HepG2 (cell line): Measurements from ENCODE around the gene ARL16. TPM values are rescaled to one million over a fixed set of nuclear protein-coding genes. Genes with fewer than 3 reads are reported as not detected.

ENCODE experiments used
- GMEB1 ChIP-seq: sonication (generic); formaldehyde crosslinking; IDR thresholded peaks from 2 replicates; pipeline ENCODE4 v1.5.1; 2020; ENCODE audit warnings: missing genetic modification reagents, mild to moderate bottlenecking, borderline replicate concordance
- MEF2D ChIP-seq: sonication (generic); formaldehyde crosslinking; IDR thresholded peaks from 2 replicates; pipeline ENCODE4 v1.5.1; 2020; ENCODE audit warnings: mild to moderate bottlenecking, missing genetic modification reagents
- NFKBIZ ChIP-seq: IDR thresholded peaks from 2 replicates; pipeline ENCODE4 v1.6.1; 2018; ENCODE audit warnings: missing genetic modification reagents, missing compliant biosample characterization
- REL ChIP-seq: sonication (generic); formaldehyde crosslinking; conservative IDR thresholded peaks from 2 replicates; pipeline ENCODE4 v1.8.0; 2022; ENCODE audit warnings: mild to moderate bottlenecking, missing genetic modification reagents, moderate library complexity
- SMAD3 ChIP-seq: sonication (generic); formaldehyde crosslinking; IDR thresholded peaks from 2 replicates; pipeline ENCODE4 v1.4.0; 2020; ENCODE audit warnings: missing genetic modification reagents
- SOX6 ChIP-seq, 2 experiments: fragments of 450-650 bp in 1 of 2; sonication (generic) in 1 of 2; formaldehyde crosslinking in 1 of 2; IDR thresholded peaks; 2 replicates each; pipeline versions ENCODE4 v1.4.0 to v1.6.1; 2017 to 2020; ENCODE audit warnings: antibody characterized with exemption in 1 of 2, mild to moderate bottlenecking in 1 of 2, missing genetic modification reagents in 1 of 2
- SP1 ChIP-seq, 2 experiments: fragments of 450-650 bp in 1 of 2; sonication (generic) in 1 of 2; formaldehyde crosslinking in 1 of 2; IDR thresholded peaks; 2 replicates each; pipeline versions ENCODE4 v1.4.0 to v1.6.1; 2016 to 2020; ENCODE audit warnings: missing genetic modification reagents in 1 of 2
- SRF ChIP-seq: IDR thresholded peaks from 2 replicates; pipeline ENCODE4 v1.6.1; 2011; ENCODE audit warnings: mild to moderate bottlenecking, low read depth, low read length, moderate library complexity
- TFE3 ChIP-seq: IDR thresholded peaks from 2 replicates; pipeline ENCODE4 v1.6.1; 2016
- TRAFD1 ChIP-seq: sonication (generic); formaldehyde crosslinking; IDR thresholded peaks from 2 replicates; pipeline ENCODE4 v1.5.1; 2020; ENCODE audit warnings: missing genetic modification reagents, mild to moderate bottlenecking, borderline replicate concordance
- YY1 ChIP-seq: IDR thresholded peaks from 2 replicates; pipeline ENCODE4 v1.6.1; 2011; ENCODE audit warnings: low read length, low read depth, moderate library complexity, mild to moderate bottlenecking; ENCODE audit not compliant: insufficient read depth, insufficient replicate concordance
- ZKSCAN8 ChIP-seq: IDR thresholded peaks from 2 replicates; pipeline ENCODE4 v1.6.1; 2016; ENCODE audit warnings: borderline replicate concordance, missing genetic modification reagents, missing compliant biosample characterization
- ZMYM2 ChIP-seq: sonication (generic); formaldehyde crosslinking; IDR thresholded peaks from 2 replicates; pipeline ENCODE4 v1.8.0; 2022; ENCODE audit warnings: mild to moderate bottlenecking, missing genetic modification reagents
- ZNF230 ChIP-seq: sonication (generic); formaldehyde crosslinking; IDR thresholded peaks from 2 replicates; pipeline ENCODE4 v1.4.0; 2020; ENCODE audit warnings: mild to moderate bottlenecking, missing genetic modification reagents
- ZNF329 ChIP-seq: sonication (generic); formaldehyde crosslinking; IDR thresholded peaks from 2 replicates; pipeline ENCODE4 v1.9.0; 2021; ENCODE audit warnings: low read depth, mild to moderate bottlenecking, missing genetic modification reagents
- ZNF33B ChIP-seq: sonication (generic); formaldehyde crosslinking; IDR thresholded peaks from 2 replicates; pipeline ENCODE4 v1.5.1; 2020; ENCODE audit warnings: mild to moderate bottlenecking, missing genetic modification reagents
- ZNF354B ChIP-seq: sonication (generic); formaldehyde crosslinking; IDR thresholded peaks from 2 replicates; pipeline ENCODE4 v1.8.0; 2022; ENCODE audit warnings: mild to moderate bottlenecking, missing genetic modification reagents
- ZNF605 ChIP-seq: sonication (generic); formaldehyde crosslinking; IDR thresholded peaks from 2 replicates; pipeline ENCODE4 v1.8.0; 2022; ENCODE audit warnings: mild to moderate bottlenecking, missing genetic modification reagents
- ZNF615 ChIP-seq: sonication (generic); formaldehyde crosslinking; IDR thresholded peaks from 2 replicates; pipeline ENCODE4 v1.5.0; 2020; ENCODE audit warnings: mild to moderate bottlenecking, missing genetic modification reagents, borderline replicate concordance
- ZNF879 ChIP-seq: sonication (generic); formaldehyde crosslinking; IDR thresholded peaks from 2 replicates; pipeline ENCODE4 v1.8.1; 2023; ENCODE audit warnings: missing genetic modification reagents
- polyA plus RNA-seq, 8 experiments: library from polyadenylated mRNA; depleted of rRNA in 3 of 8; stranded (reverse) in 7 of 8; unstranded in 1 of 8; fragments of >200 nt; fragmentation: Illumina TruSeq in 4 of 8; extraction: Trizol in 4 of 8; gene quantifications; 2 replicates each; pipeline versions ENCODE4 v1.2.1 to v1.2.3, GENCODE V29; 2011 to 2016; ENCODE audit warnings: low read depth in 4 of 8, missing spikeins in 1 of 8, mixed read lengths in 1 of 8; ENCODE audit not compliant: insufficient read depth in 1 of 8
- total RNA-seq, 5 experiments: library from RNA; depleted of rRNA; stranded (reverse); fragments of >200 nt; fragmentation: Illumina TruSeq; extraction: Trizol; gene quantifications; 2 replicates each; pipeline ENCODE4 v1.2.3, GENCODE V29; 2016; ENCODE audit warnings: low read depth in 1 of 5
- TF ChIP-seq, protein P1 (sequence below): sonication (generic); formaldehyde crosslinking; IDR thresholded peaks from 2 replicates; pipeline ENCODE4 v1.8.0; 2022; ENCODE audit warnings: mild to moderate bottlenecking, missing genetic modification reagents
- TF ChIP-seq, protein P2 (sequence below): IDR thresholded peaks from 2 replicates; pipeline ENCODE4 v1.6.1; 2012; ENCODE audit warnings: inconsistent platforms

ARL16 gene
- total and polyA plus RNA-seq, 2 of the 13 experiments (the other 11 are each of a cell fraction or from before 2014, with no cell fraction given): 20.8 to 30.8 TPM

DNA sequence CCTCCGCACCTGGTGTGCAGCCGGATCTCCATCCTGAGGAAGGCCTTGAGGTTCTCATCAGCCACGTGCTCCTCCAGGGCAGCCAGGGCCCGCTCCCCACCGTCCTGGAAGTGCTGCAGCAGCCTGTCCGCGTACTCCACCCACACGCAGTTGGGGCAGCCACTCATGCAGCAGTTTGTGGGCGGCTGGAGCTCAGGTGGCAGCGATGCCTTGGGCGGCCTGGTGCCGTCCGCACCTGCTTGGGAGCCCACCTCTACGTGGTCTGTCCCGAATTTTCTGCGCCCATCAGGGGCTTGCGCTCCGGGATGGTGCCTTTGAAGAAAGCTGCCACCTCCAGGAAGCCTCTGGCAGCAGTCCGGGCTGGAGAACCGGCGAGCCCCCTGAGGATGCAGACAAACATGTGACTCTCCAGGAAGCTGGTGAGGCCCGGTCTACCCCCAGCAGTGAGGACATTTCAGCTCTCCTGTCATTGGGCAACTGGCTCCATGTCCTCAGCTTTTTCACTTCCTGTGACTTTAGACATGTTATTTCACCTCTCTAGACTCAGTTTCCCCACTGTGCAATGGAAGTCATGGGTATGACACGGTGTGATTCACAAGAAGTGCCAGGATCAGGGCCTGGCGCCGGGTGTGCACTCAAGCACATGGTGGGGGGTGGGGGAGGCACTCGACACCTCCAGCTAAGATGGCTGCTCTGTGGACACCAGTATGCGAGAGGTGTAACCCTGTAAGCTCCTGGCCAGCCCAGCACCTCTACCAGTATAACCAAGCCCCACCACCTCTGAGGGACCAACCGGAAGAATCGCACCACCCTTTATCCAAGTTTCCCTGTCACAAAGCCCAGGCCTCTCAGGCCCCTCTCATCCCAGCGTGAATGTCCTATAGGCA is 18.1 kb downstream of the ARL16 start (continued):
- no peak for TF ChIP-seq SP1 (IDR thresholded peaks at IDR 0.05)
- no peak for TF ChIP-seq SP1 (CRISPR knock-in tag; IDR thresholded peaks at IDR 0.05)
- TF ChIP-seq REL (CRISPR knock-in tag): no peak
- TF ChIP-seq TFE3 (CRISPR knock-in tag): peak; percentile 57; the same call in 1 of the 2 replicates
- TF ChIP-seq ZKSCAN8 (CRISPR knock-in tag): no peak
- TF ChIP-seq ZNF354B: 0 out of 2 replicates have a peak, but pooled peaks have one; percentile 92
- no peak for TF ChIP-seq MEF2D (CRISPR knock-in tag)
- TF ChIP-seq ZNF329 (CRISPR knock-in tag): 0 out of 2 replicates have a peak, but pooled peaks have one; percentile 44
- no peak for TF ChIP-seq SOX6 (IDR thresholded peaks at IDR 0.05)
- 0 out of 2 replicates have a peak, but pooled peaks have one; percentile 6 for TF ChIP-seq SOX6 (CRISPR knock-in tag; IDR thresholded peaks at IDR 0.05)
- TF ChIP-seq, protein P1, sequence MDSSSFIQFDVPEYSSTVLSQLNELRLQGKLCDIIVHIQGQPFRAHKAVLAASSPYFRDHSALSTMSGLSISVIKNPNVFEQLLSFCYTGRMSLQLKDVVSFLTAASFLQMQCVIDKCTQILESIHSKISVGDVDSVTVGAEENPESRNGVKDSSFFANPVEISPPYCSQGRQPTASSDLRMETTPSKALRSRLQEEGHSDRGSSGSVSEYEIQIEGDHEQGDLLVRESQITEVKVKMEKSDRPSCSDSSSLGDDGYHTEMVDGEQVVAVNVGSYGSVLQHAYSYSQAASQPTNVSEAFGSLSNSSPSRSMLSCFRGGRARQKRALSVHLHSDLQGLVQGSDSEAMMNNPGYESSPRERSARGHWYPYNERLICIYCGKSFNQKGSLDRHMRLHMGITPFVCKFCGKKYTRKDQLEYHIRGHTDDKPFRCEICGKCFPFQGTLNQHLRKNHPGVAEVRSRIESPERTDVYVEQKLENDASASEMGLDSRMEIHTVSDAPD (CRISPR knock-in tag): peak; percentile 45; the same call in 1 of the 2 replicates
- TF ChIP-seq, protein P2, sequence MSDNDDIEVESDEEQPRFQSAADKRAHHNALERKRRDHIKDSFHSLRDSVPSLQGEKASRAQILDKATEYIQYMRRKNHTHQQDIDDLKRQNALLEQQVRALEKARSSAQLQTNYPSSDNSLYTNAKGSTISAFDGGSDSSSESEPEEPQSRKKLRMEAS: peak; percentile 98
- TF ChIP-seq ZNF230 (CRISPR knock-in tag): 0 out of 2 replicates have a peak, but pooled peaks have one; percentile 9
- TF ChIP-seq ZNF605 (CRISPR knock-in tag): peak; percentile 25; the same call in 1 of the 2 replicates
- peak; percentile 49; the same call in 1 of the 2 replicates for TF ChIP-seq ZNF33B
- no peak; the same call in 1 of the 2 replicates for TF ChIP-seq ZNF615
- no peak for TF ChIP-seq TRAFD1 (CRISPR knock-in tag)
- no peak for TF ChIP-seq SRF
- 0 out of 2 replicates have a peak, but pooled peaks have one; percentile 44 for TF ChIP-seq ZMYM2 (CRISPR knock-in tag)
- TF ChIP-seq SMAD3: no peak
- TF ChIP-seq NFKBIZ (CRISPR knock-in tag): no peak
- TF ChIP-seq YY1: peak; percentile 89
- TF ChIP-seq ZNF879 (CRISPR knock-in tag): peak; percentile 29; the same call in 1 of the 2 replicates
- no peak for TF ChIP-seq GMEB1 (CRISPR knock-in tag)
